ENCODE measurements around the gene LAMB3. TPM values are rescaled to one million over a fixed set of nuclear protein-coding genes. Genes with fewer than 3 reads are reported as not detected.

The LAMB3 gene
- total RNA-seq, 2 experiments from 2014 or later = 3.1 to 4.2 TPM

GRCh38 chr1:209622841-209623829 is 29.1 kb downstream of the LAMB3 start:
- POLR2A ChIA-PET = no interaction called here
- CTCF ChIA-PET = interaction anchor here (0.5 to 1.5 kb wide), 8 partner anchors 15 to 126 kb away, joined by 3 to 7 read pairs (median 4); no protein-coding TSS in a partner anchor

GRCh38 chr1:209621741-209622655 is 30.2 kb downstream of the LAMB3 start:
- H3K4me3 Mint-ChIP-seq = no peak overlapping the region
- no peak overlapping the region for H3K27ac Mint-ChIP-seq
- H3K36me3 Mint-ChIP-seq (ENCODE audit: low read depth) = no peaks in the 10 kb centered on the region
- CTCF ChIA-PET = no interaction called here
- no peaks in the 10 kb centered on the region for H3K9me3 Mint-ChIP-seq (ENCODE audit: low read depth)
- POLR2A ChIA-PET = no interaction called here
- peaks cover 9% of the 10 kb centered on the region for H3K4me1 Mint-ChIP-seq
- no peak for DNase-seq
- no peaks in the 10 kb centered on the region for H3K27me3 Mint-ChIP-seq
- no peak for ATAC-seq
- intact Hi-C loops (cut with DNase I, micrococcal nuclease) = no loop called here

More at GRCh38 chr1:209622841-209623829, 29.1 kb downstream of the LAMB3 start:
- Mint-ChIP-seq H3K27ac (no peak overlapping the region), H3K36me3 (ENCODE audit: low read depth) (no peaks in the 10 kb centered on the region), H3K9me3 (ENCODE audit: low read depth) (no peaks in the 10 kb centered on the region), H3K27me3 (no peaks in the 10 kb centered on the region), H3K4me1 (peaks cover 9% of the 10 kb centered on the region), H3K4me3 (no peak overlapping the region)
- no peak for ATAC-seq
- intact Hi-C loops (cut with DNase I, micrococcal nuclease) = no loop called here
- DNase-seq = no peak

- ChIA-PET POLR2A (no interaction called here), CTCF (no interaction called here)
- H3K27me3 Mint-ChIP-seq = no peaks in the 10 kb centered on the region
- no peak overlapping the region for H3K4me3 Mint-ChIP-seq
- DNase-seq (no peak), ATAC-seq (no peak)
- intact Hi-C loops (cut with DNase I, micrococcal nuclease) = no loop called here
- peaks cover 9% of the 10 kb centered on the region for H3K4me1 Mint-ChIP-seq
- no peak overlapping the region for H3K27ac Mint-ChIP-seq
- H3K9me3 Mint-ChIP-seq (ENCODE audit: low read depth) = no peaks in the 10 kb centered on the region
- no peaks in the 10 kb centered on the region for H3K36me3 Mint-ChIP-seq (ENCODE audit: low read depth)
Measured at GRCh38 chr1:209621286-209621685, 30.9 kb downstream of the LAMB3 start.

- no peak overlapping the region for H3K27ac Mint-ChIP-seq
- ChIA-PET CTCF (interaction anchor here (1.0 kb wide), 1 partner anchor 16 kb away, joined by 3 read pairs; no protein-coding TSS in a partner anchor), POLR2A (no interaction called here)
- no peak overlapping the region for H3K4me3 Mint-ChIP-seq
- ATAC-seq = no peak
- no peaks in the 10 kb centered on the region for H3K36me3 Mint-ChIP-seq (ENCODE audit: low read depth)
- H3K9me3 Mint-ChIP-seq (ENCODE audit: low read depth) = no peaks in the 10 kb centered on the region
- peaks cover 9% of the 10 kb centered on the region for H3K4me1 Mint-ChIP-seq
- H3K27me3 Mint-ChIP-seq = no peaks in the 10 kb centered on the region
- intact Hi-C loops (cut with DNase I, micrococcal nuclease) = no loop called here
- no peak for DNase-seq
Measured at GRCh38 chr1:209620487-209620884, 31.7 kb downstream of the LAMB3 start.

GRCh38 chr1:209619696-209620486 is 32.3 kb downstream of the LAMB3 start:
- ChIA-PET CTCF (interaction anchor here (0.6 to 1.8 kb wide), 7 partner anchors 7 to 265 kb away, joined by 3 to 6 read pairs (median 3); no protein-coding TSS in a partner anchor), POLR2A (no interaction called here)
- Mint-ChIP-seq H3K27ac (no peak overlapping the region), H3K36me3 (ENCODE audit: low read depth) (no peaks in the 10 kb centered on the region), H3K4me3 (no peak overlapping the region), H3K27me3 (no peaks in the 10 kb centered on the region), H3K9me3 (ENCODE audit: low read depth) (no peaks in the 10 kb centered on the region), H3K4me1 (peaks cover 9% of the 10 kb centered on the region)
- intact Hi-C loops (cut with DNase I, micrococcal nuclease) = no loop called here
- DNase-seq (no peak), ATAC-seq (no peak)

- H3K4me3 Mint-ChIP-seq = no peak overlapping the region
- peaks cover 9% of the 10 kb centered on the region for H3K4me1 Mint-ChIP-seq
- no peak for DNase-seq
- ChIA-PET POLR2A (no interaction called here), CTCF (interaction anchor here (0.6 to 1.8 kb wide), 5 partner anchors 8 to 264 kb away, joined by 3 to 6 read pairs (median 4); no protein-coding TSS in a partner anchor)
- H3K9me3 Mint-ChIP-seq (ENCODE audit: low read depth) = no peaks in the 10 kb centered on the region
- no peak for ATAC-seq
- no peak overlapping the region for H3K27ac Mint-ChIP-seq
- H3K27me3 Mint-ChIP-seq = peaks cover 2% of the 10 kb centered on the region
- intact Hi-C loops (cut with DNase I, micrococcal nuclease) = no loop called here
- H3K36me3 Mint-ChIP-seq (ENCODE audit: low read depth) = no peaks in the 10 kb centered on the region
Measured at GRCh38 chr1:209618756-209619420, 33.3 kb downstream of the LAMB3 start.

- POLR2A ChIA-PET = no interaction called here
- CTCF ChIA-PET = interaction anchor here (0.6 to 2.2 kb wide), 4 partner anchors 9 to 354 kb away, joined by 3 to 6 read pairs (median 5); no protein-coding TSS in a partner anchor
- H3K27ac Mint-ChIP-seq = no peak overlapping the region
Measured at GRCh38 chr1:209618291-209618690, 33.9 kb downstream of the LAMB3 start.

GRCh38 chr1:209617755-209618154 is 34.5 kb downstream of the LAMB3 start:
- intact Hi-C loops (cut with DNase I, micrococcal nuclease) = no loop called here
- no peak overlapping the region for H3K4me3 Mint-ChIP-seq
- H3K9me3 Mint-ChIP-seq (ENCODE audit: low read depth) = no peaks in the 10 kb centered on the region
- H3K36me3 Mint-ChIP-seq (ENCODE audit: low read depth) = no peaks in the 10 kb centered on the region
- ChIA-PET CTCF (interaction anchor here (0.6 to 2.2 kb wide), 4 partner anchors 10 to 353 kb away, joined by 3 to 6 read pairs (median 3); no protein-coding TSS in a partner anchor), POLR2A (no interaction called here)
- H3K4me1 Mint-ChIP-seq = peaks cover 9% of the 10 kb centered on the region
- DNase-seq = no peak
- no peak overlapping the region for H3K27ac Mint-ChIP-seq
- ATAC-seq = no peak
- peaks cover 2% of the 10 kb centered on the region for H3K27me3 Mint-ChIP-seq

More at GRCh38 chr1:209618291-209618690, 33.9 kb downstream of the LAMB3 start:
- Mint-ChIP-seq H3K4me3 (no peak overlapping the region), H3K9me3 (ENCODE audit: low read depth) (no peaks in the 10 kb centered on the region), H3K4me1 (peaks cover 9% of the 10 kb centered on the region), H3K27me3 (peaks cover 2% of the 10 kb centered on the region), H3K36me3 (ENCODE audit: low read depth) (no peaks in the 10 kb centered on the region)
- DNase-seq (no peak), ATAC-seq (no peak)
- intact Hi-C loops (cut with DNase I, micrococcal nuclease) = no loop called here

- H3K27me3 Mint-ChIP-seq = peaks cover 2% of the 10 kb centered on the region
- POLR2A ChIA-PET = no interaction called here
- no peak overlapping the region for H3K27ac Mint-ChIP-seq
- DNase-seq = no peak
- no peak overlapping the region for H3K4me3 Mint-ChIP-seq
- H3K4me1 Mint-ChIP-seq = peaks cover 9% of the 10 kb centered on the region
- no peaks in the 10 kb centered on the region for H3K9me3 Mint-ChIP-seq (ENCODE audit: low read depth)
- intact Hi-C loops (cut with DNase I, micrococcal nuclease) = no loop called here
- CTCF ChIA-PET = interaction anchor here (0.6 to 2.2 kb wide), 3 partner anchors 10 to 41 kb away, joined by 3 to 6 read pairs (median 3); no protein-coding TSS in a partner anchor
- no peaks in the 10 kb centered on the region for H3K36me3 Mint-ChIP-seq (ENCODE audit: low read depth)
- no peak for ATAC-seq
Measured at GRCh38 chr1:209617047-209617673, 35.1 kb downstream of the LAMB3 start.
